Mammary epithelial cell (primary cell): ENCODE data around the gene FAM47C.
"Not testable (repeated sequence)": the region's sequence is repeated elsewhere in the genome, so short reads cannot be mapped to it uniquely, and the experiment has no call there.

Experiments used
- EZH2 ChIP-seq: IDR thresholded peaks from 2 replicates; pipeline ENCODE4 v1.6.1; 2012; ENCODE audit warnings: low read length, inconsistent platforms, borderline replicate concordance
- TF ChIP-seq, protein P1 (sequence below), 2 donors: IDR thresholded peaks in 1 of 2; conservative IDR thresholded peaks in 1 of 2; 2 replicates each; pipeline ENCODE4 v1.5.1; 2011 to 2012; ENCODE audit warnings: inconsistent platforms in 2 of 2, low read length in 2 of 2, mild to moderate bottlenecking in 2 of 2, control low read depth in 1 of 2, low read depth in 1 of 2; ENCODE audit not compliant: insufficient read depth in 1 of 2; ENCODE audit errors: extremely low read depth in 1 of 2

DNA sequence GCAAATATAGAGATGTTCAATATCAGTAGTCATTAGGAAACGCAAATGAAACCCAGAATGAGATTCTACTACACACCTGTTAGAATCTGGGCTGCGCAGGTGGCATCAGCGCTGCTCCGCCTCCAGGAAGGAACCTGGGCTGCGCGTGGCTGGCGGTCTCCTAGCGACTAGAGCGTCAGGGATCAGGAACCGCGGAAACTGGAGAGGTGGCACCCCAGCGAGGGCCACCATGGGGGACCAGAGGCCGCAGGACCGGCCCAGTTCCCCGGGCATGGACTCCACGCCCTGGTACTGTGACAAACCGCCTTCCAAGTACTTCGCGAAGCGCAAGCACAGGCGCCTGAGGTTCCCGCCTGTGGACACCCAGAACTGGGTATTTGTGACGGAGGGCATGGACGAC lies at the start of gene FAM47C:
- not testable (repeated sequence) for TF ChIP-seq EZH2
- TF ChIP-seq, protein P1, sequence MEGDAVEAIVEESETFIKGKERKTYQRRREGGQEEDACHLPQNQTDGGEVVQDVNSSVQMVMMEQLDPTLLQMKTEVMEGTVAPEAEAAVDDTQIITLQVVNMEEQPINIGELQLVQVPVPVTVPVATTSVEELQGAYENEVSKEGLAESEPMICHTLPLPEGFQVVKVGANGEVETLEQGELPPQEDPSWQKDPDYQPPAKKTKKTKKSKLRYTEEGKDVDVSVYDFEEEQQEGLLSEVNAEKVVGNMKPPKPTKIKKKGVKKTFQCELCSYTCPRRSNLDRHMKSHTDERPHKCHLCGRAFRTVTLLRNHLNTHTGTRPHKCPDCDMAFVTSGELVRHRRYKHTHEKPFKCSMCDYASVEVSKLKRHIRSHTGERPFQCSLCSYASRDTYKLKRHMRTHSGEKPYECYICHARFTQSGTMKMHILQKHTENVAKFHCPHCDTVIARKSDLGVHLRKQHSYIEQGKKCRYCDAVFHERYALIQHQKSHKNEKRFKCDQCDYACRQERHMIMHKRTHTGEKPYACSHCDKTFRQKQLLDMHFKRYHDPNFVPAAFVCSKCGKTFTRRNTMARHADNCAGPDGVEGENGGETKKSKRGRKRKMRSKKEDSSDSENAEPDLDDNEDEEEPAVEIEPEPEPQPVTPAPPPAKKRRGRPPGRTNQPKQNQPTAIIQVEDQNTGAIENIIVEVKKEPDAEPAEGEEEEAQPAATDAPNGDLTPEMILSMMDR (conservative IDR thresholded peaks at IDR 0.05 in 1 of 2, IDR thresholded peaks at IDR 0.05 in 1 of 2; ENCODE audit: extremely low read depth in 1 of 2, insufficient read depth in 1 of 2, low read depth in 1 of 2, low read length in 2 of 2), result not testable (repeated sequence)
